SK-N-SH treated with all-trans-retinoic acid at 6 μM for 48 hours (cell line): ENCODE measurements around the gene UGT1A3.

ENCODE experiments used
- BACH2 ChIP-seq: fragments of 250-450 bp; sonication (Bioruptor Pico); IDR thresholded peaks from 2 replicates; pipeline ENCODE4 v1.9.0; 2021; ENCODE audit warnings: mild to moderate bottlenecking, borderline replicate concordance
- CSDC2 ChIP-seq: fragments of 250-450 bp; sonication (Bioruptor Pico); IDR thresholded peaks from 2 replicates; pipeline ENCODE4 v1.5.0; 2020; ENCODE audit warnings: mild to moderate bottlenecking, moderate library complexity
- ESRRG ChIP-seq: fragments of 250-450 bp; sonication (Bioruptor Pico); IDR thresholded peaks from 2 replicates; pipeline ENCODE4 v1.6.1; 2021; ENCODE audit warnings: mild to moderate bottlenecking
- ISL1 ChIP-seq: fragments of 250-450 bp; sonication (Bioruptor Pico); IDR thresholded peaks from 2 replicates; pipeline ENCODE4 v2.1.2; 2022; ENCODE audit warnings: mild to moderate bottlenecking, moderate library complexity
- POU6F1 ChIP-seq: fragments of 250-450 bp; sonication (Bioruptor Pico); IDR thresholded peaks from 2 replicates; pipeline ENCODE4 v1.8.0; 2021; ENCODE audit warnings: low read depth, mild to moderate bottlenecking, moderate library complexity, borderline replicate concordance
- RARB ChIP-seq: fragments of 250-450 bp; sonication (Bioruptor Pico); IDR thresholded peaks from 2 replicates; pipeline ENCODE4 v1.8.0; 2021; ENCODE audit warnings: mild to moderate bottlenecking, moderate library complexity
- TOX ChIP-seq: fragments of 250-450 bp; sonication (Bioruptor Pico); IDR thresholded peaks from 2 replicates; pipeline ENCODE4 v1.8.0; 2021; ENCODE audit warnings: mild to moderate bottlenecking, moderate library complexity, borderline replicate concordance
- TF ChIP-seq, protein P1 (sequence below): fragments of 250-450 bp; sonication (Bioruptor Pico); IDR thresholded peaks from 2 replicates; pipeline ENCODE4 v1.5.1; 2020; ENCODE audit warnings: low read depth, mild to moderate bottlenecking, moderate library complexity

DNA sequence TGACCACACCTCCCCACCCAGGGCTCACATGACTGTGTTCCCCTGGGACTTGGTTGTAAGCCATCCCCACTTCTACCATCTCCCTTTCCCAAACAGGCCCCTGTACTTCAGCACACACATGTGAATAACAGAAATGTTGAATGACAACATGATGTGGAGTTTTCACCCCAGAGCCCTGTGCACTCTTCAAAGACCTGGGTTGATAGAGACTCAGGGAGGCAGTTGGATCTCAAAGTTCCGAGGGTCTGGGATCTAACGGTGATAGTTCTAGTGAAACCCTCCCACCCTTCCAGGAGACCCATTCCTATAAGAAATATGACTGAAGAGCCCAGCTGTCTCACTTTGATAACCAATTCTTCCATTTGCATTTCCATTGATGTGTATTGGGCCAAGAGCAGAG lies 49.2 kb downstream of the UGT1A3 start, which contains the start of gene MROH2A:
- TF ChIP-seq CSDC2 (CRISPR knock-in tag), result no peak
- TF ChIP-seq, protein P1, sequence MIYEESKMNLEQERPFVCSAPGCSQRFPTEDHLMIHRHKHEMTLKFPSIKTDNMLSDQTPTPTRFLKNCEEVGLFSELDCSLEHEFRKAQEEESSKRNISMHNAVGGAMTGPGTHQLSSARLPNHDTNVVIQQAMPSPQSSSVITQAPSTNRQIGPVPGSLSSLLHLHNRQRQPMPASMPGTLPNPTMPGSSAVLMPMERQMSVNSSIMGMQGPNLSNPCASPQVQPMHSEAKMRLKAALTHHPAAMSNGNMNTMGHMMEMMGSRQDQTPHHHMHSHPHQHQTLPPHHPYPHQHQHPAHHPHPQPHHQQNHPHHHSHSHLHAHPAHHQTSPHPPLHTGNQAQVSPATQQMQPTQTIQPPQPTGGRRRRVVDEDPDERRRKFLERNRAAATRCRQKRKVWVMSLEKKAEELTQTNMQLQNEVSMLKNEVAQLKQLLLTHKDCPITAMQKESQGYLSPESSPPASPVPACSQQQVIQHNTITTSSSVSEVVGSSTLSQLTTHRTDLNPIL (CRISPR knock-in tag), result no peak
- TF ChIP-seq ESRRG (CRISPR knock-in tag), result no peak
- TF ChIP-seq ISL1 (CRISPR knock-in tag), result no peak
- no peak for TF ChIP-seq BACH2 (CRISPR knock-in tag)
- no peak for TF ChIP-seq RARB (CRISPR knock-in tag)
- no peak for TF ChIP-seq TOX
- no peak for TF ChIP-seq POU6F1 (CRISPR knock-in tag)
